Activated CD4-positive, alpha-beta T cell treated with anti-CD3 and anti-CD28 coated beads for 36 hours (primary cell): ENCODE data around the gene NTPCR. TPM values are rescaled to one million over a fixed set of nuclear protein-coding genes. Genes with fewer than 3 reads are reported as not detected.

ENCODE experiments used
- ATAC-seq: fragments of 200-7000 bp; cut with Tn5 transposase; one replicate; pipeline ENCODE4 v1.10.0; 2021; ENCODE audit warnings: mild to moderate bottlenecking, moderate library complexity
- CTCF ChIA-PET: fragments of 350-600 bp; sonication (Branson Sonifier 250); formaldehyde crosslinking; loops from one replicate; lab custom pipeline; 2021; ENCODE audit warnings: antibody characterized with exemption; lab: Charles Lee
- POLR2A ChIA-PET: fragments of 350-600 bp; sonication (Branson Sonifier 250); formaldehyde crosslinking; loops from one replicate; lab custom pipeline; 2021; ENCODE audit warnings: antibody characterized with exemption, inconsistent platforms; lab: Charles Lee
- DNase-seq: peaks from one replicate; pipeline ENCODE4 v3.0.0-alpha.2; 2020
- H3K27ac Mint-ChIP-seq: one replicate; pipeline ENCODE4 v1.8.0; 2021; ENCODE audit warnings: mixed read lengths
- H3K27me3 Mint-ChIP-seq: one replicate; pipeline ENCODE4 v1.8.0; 2021; ENCODE audit warnings: mixed read lengths
- H3K36me3 Mint-ChIP-seq: one replicate; pipeline ENCODE4 v1.8.0; 2021; ENCODE audit warnings: low read depth, mixed read lengths
- H3K4me1 Mint-ChIP-seq: one replicate; pipeline ENCODE4 v1.8.0; 2021; ENCODE audit warnings: mixed read lengths
- H3K4me3 Mint-ChIP-seq: one replicate; pipeline ENCODE4 v1.8.0; 2021; ENCODE audit warnings: mild to moderate bottlenecking, moderate library complexity, mixed read lengths
- H3K9me3 Mint-ChIP-seq: one replicate; pipeline ENCODE4 v1.8.0; 2021; ENCODE audit warnings: low read depth, mixed read lengths
- intact Hi-C, 2 experiments: fragments of 100-400 bp; cut with DNase I in 1 of 2; cut with micrococcal nuclease in 1 of 2; formaldehyde crosslinking; loops; one replicate each; pipeline versions ENCODE4 v1.14.2 to v1.15.1; 2022 to 2024; cut with DNase I, micrococcal nuclease
- total RNA-seq, 2 experiments: library from RNA; stranded (reverse); gene quantifications; one replicate each; pipeline ENCODE4 v1.2.3, GENCODE V29; 2021

NTPCR gene
- total RNA-seq, 2 experiments from 2014 or later: 37.4 to 51.9 TPM

- no peaks in the 10 kb centered on the region for H3K27me3 Mint-ChIP-seq
- H3K9me3 Mint-ChIP-seq: no peaks in the 10 kb centered on the region
- intact Hi-C loops: loop anchor here (10.0 kb wide), 2 partner anchors 389 to 1159 kb away; partner anchors contain the start of gene SIPA1L2 (in 1 of the 2)
- H3K4me1 Mint-ChIP-seq: no peaks in the 10 kb centered on the region
- ChIA-PET CTCF (interaction anchor here (0.6 to 1.3 kb wide), 3 partner anchors 52 to 650 kb away, joined by 3 to 5 read pairs (median 3); no protein-coding TSS in a partner anchor), POLR2A (no interaction called here)
- ATAC-seq: no peak
- no peak overlapping the region for H3K27ac Mint-ChIP-seq
- no peak overlapping the region for H3K4me3 Mint-ChIP-seq
- H3K36me3 Mint-ChIP-seq: peaks cover 8% of the 10 kb centered on the region
- DNase-seq: no peak
These were observed 73.8 kb downstream of the NTPCR start for GRCh38 chr1:233024199-233024598.

GRCh38 chr1:233025157-233025556 lies 74.7 kb downstream of the NTPCR start:
- Mint-ChIP-seq H3K9me3 (no peaks in the 10 kb centered on the region), H3K36me3 (peaks cover 3% of the 10 kb centered on the region), H3K4me1 (no peaks in the 10 kb centered on the region), H3K4me3 (no peak overlapping the region), H3K27me3 (no peaks in the 10 kb centered on the region), H3K27ac (no peak overlapping the region)
- intact Hi-C loops: loop anchor here (5.0 to 10.0 kb wide), 3 partner anchors 388 to 1160 kb away; partner anchors contain the start of gene SIPA1L2 (in 1 of the 2)
- peak; percentile 34 for DNase-seq
- no peak for ATAC-seq
- POLR2A ChIA-PET: no interaction called here
- CTCF ChIA-PET: interaction anchor here (0.7 to 1.2 kb wide), 4 partner anchors 9 to 398 kb away, joined by 3 to 5 read pairs (median 4); no protein-coding TSS in a partner anchor

DNA sequence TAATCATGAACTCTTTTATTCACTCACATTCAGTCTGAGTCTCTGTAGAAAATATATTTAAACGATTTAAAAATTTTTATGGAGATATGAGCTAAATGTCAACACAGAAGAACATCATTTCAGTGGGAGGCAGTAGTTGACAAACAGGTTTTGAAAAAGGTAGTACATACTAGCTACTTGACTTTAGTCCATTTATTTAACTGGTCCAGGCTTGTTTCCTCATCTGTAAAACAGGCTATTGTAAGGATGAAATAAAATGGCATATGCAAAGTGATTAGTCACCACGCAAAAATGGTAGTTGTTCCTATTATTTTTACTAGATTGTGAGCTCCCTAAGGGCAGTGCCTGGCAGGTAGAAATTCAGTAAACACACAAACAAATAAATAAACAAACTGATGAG lies 75.2 kb downstream of the NTPCR start:
- POLR2A ChIA-PET: no interaction called here
- H3K27ac Mint-ChIP-seq: no peak overlapping the region

GRCh38 chr1:233027046-233027445 lies 76.6 kb downstream of the NTPCR start:
- ATAC-seq: no peak
- Mint-ChIP-seq H3K4me3 (no peak overlapping the region), H3K27ac (no peak overlapping the region), H3K36me3 (peaks cover 3% of the 10 kb centered on the region), H3K4me1 (no peaks in the 10 kb centered on the region), H3K9me3 (no peaks in the 10 kb centered on the region), H3K27me3 (no peaks in the 10 kb centered on the region)
- intact Hi-C loops: loop anchor here (5.0 to 10.0 kb wide), 3 partner anchors 390 to 1162 kb away; partner anchors contain the start of gene SIPA1L2 (in 1 of the 2)
- DNase-seq: no peak
- CTCF ChIA-PET: no interaction called here
- POLR2A ChIA-PET: no interaction called here

More for the DNA sequence above, 75.2 kb downstream of the NTPCR start:
- CTCF ChIA-PET: interaction anchor here (0.7 to 1.2 kb wide), 4 partner anchors 10 to 398 kb away, joined by 3 to 5 read pairs (median 4); no protein-coding TSS in a partner anchor
- Mint-ChIP-seq H3K4me3 (no peak overlapping the region), H3K9me3 (no peaks in the 10 kb centered on the region), H3K27me3 (no peaks in the 10 kb centered on the region), H3K36me3 (peaks cover 3% of the 10 kb centered on the region), H3K4me1 (no peaks in the 10 kb centered on the region)
- DNase-seq (no peak), ATAC-seq (no peak)
- intact Hi-C loops: loop anchor here (5.0 to 10.0 kb wide), 3 partner anchors 388 to 1161 kb away; partner anchors contain the start of gene SIPA1L2 (in 1 of the 2)

DNA sequence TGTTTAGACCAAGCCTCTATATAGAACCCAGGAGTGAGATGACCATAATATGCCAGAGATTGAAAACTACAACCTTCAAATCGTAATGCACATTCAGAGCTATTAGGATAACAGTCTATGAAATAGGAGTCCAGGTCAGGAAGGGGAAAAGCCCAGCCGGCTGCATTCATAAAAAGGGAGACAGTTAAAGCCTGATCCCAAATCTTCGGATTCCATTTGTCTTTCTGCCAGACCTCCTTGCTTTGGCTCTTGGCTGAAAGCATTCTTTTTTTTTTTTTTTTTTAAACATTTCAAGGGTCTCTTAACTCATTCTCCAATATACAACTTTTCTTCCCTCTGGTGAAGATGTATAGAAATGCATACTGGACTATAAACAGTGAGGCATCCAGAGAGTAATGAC lies 81.1 kb downstream of the NTPCR start:
- ChIA-PET CTCF (no interaction called here), POLR2A (no interaction called here)
- H3K27me3 Mint-ChIP-seq: no peaks in the 10 kb centered on the region
- DNase-seq (no peak), ATAC-seq (no peak)
- no peak overlapping the region for H3K4me3 Mint-ChIP-seq
- no peak overlapping the region for H3K27ac Mint-ChIP-seq
- H3K9me3 Mint-ChIP-seq: peaks cover 5% of the 10 kb centered on the region
- H3K4me1 Mint-ChIP-seq: no peaks in the 10 kb centered on the region
- intact Hi-C loops: no loop called here
- H3K36me3 Mint-ChIP-seq: peaks cover 10% of the 10 kb centered on the region

GRCh38 chr1:233032916-233033315 lies 82.5 kb downstream of the NTPCR start:
- ATAC-seq (no peak), DNase-seq (peak; percentile 5)
- H3K9me3 Mint-ChIP-seq: peaks cover 5% of the 10 kb centered on the region
- POLR2A ChIA-PET: no interaction called here
- intact Hi-C loops: no loop called here
- peaks cover 11% of the 10 kb centered on the region for H3K36me3 Mint-ChIP-seq
- H3K27me3 Mint-ChIP-seq: no peaks in the 10 kb centered on the region
- H3K27ac Mint-ChIP-seq: no peak overlapping the region
- H3K4me1 Mint-ChIP-seq: no peaks in the 10 kb centered on the region
- no peak overlapping the region for H3K4me3 Mint-ChIP-seq
- CTCF ChIA-PET: no interaction called here

- intact Hi-C loops: no loop called here
These were observed 83.0 kb downstream of the NTPCR start for GRCh38 chr1:233033361-233033760.

More at GRCh38 chr1:233033361-233033760, 83.0 kb downstream of the NTPCR start:
- no peak overlapping the region for H3K4me3 Mint-ChIP-seq
- peaks cover 5% of the 10 kb centered on the region for H3K9me3 Mint-ChIP-seq
- ATAC-seq: no peak
- DNase-seq: no peak
- peaks cover 11% of the 10 kb centered on the region for H3K36me3 Mint-ChIP-seq
- POLR2A ChIA-PET: no interaction called here
- CTCF ChIA-PET: no interaction called here
- no peaks in the 10 kb centered on the region for H3K4me1 Mint-ChIP-seq
- no peaks in the 10 kb centered on the region for H3K27me3 Mint-ChIP-seq
- no peak overlapping the region for H3K27ac Mint-ChIP-seq

Other genes starting within 250 kb of the NTPCR start
- 1 to 10 TPM; 1.4 to 1.5 TPM for gene MAP10, start 145.2 kb upstream of the NTPCR start, total RNA-seq